ENCODE data around the gene LEAP2.

LEAP2 gene

GRCh38 chr5:132915681-132916080, 42.2 kb downstream of the LEAP2 start:
- TF ChIP-seq CTCF (IDR thresholded peaks at IDR 0.05; ENCODE audit: unreplicated experiment in 3 of 3): no peak
- Mint-ChIP-seq H3K27ac (no peak overlapping the region), H3K4me1 (no peaks in the 10 kb centered on the region), H3K27me3 (ENCODE audit: low read depth) (no peaks in the 10 kb centered on the region), H3K4me3 (no peak overlapping the region), H3K9me3 (no peaks in the 10 kb centered on the region), H3K36me3 (ENCODE audit: low read depth) (peaks cover 63% of the 10 kb centered on the region)

DNA sequence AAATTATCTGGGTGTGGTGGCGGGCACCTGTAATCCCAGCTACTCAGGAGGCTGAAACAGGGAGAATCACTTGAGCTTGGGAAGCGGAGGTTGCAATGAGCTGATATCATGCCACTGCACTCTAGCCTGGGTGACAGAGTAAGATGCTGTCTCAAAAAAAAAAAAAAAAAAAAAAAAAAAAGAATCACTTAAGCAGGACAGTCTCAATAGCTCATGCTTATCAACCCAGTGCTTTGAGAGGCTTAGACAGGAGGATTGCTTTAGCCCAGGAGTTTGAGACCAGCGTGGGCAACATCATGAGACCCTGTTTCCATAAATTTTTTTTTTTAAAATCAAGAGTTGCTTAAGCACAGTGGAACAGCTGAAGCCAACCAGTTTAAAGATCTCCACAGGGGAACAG, 42.6 kb downstream of the LEAP2 start:
- Mint-ChIP-seq H3K27ac (no peak overlapping the region), H3K27me3 (ENCODE audit: low read depth) (no peaks in the 10 kb centered on the region), H3K4me3 (no peak overlapping the region), H3K4me1 (no peaks in the 10 kb centered on the region), H3K9me3 (no peaks in the 10 kb centered on the region), H3K36me3 (ENCODE audit: low read depth) (peaks cover 63% of the 10 kb centered on the region)
- TF ChIP-seq CTCF (IDR thresholded peaks at IDR 0.05; ENCODE audit: unreplicated experiment in 3 of 3): no peak

Measured in nephron (organoid).